GM06990 (cell line): ENCODE results near the gene SPDEF.

Source experiments
- DNase-seq: peaks from one replicate; pipeline ENCODE4 v3.0.0-alpha.2; 2011; ENCODE audit not compliant: insufficient read length; ENCODE audit errors: extremely low read depth
- H3K27me3 ChIP-seq: replicated peaks from 2 replicates; pipeline ENCODE4 v1.6.0; 2011; ENCODE audit warnings: low read length; ENCODE audit not compliant: control insufficient read depth, insufficient read depth
- H3K36me3 ChIP-seq: 2 replicates; pipeline ENCODE4 v1.5.1; 2011; ENCODE audit warnings: low read length; ENCODE audit not compliant: control insufficient read depth, insufficient read depth
- H3K4me3 ChIP-seq: replicated peaks from 2 replicates; pipeline ENCODE4 v1.5.1; 2011; ENCODE audit warnings: low read depth, mild to moderate bottlenecking, control low read depth, low read length
- CTCF ChIP-seq: IDR thresholded peaks from 2 replicates; pipeline ENCODE4 v1.5.1; 2011; ENCODE audit warnings: low read length, control low read depth, mild to moderate bottlenecking, inconsistent platforms; ENCODE audit not compliant: insufficient read depth, poor library complexity, severe bottlenecking

The SPDEF gene

GRCh38 chr6:34574647-34575293, 18.6 kb upstream of the SPDEF start:
- no peak for TF ChIP-seq CTCF
- Histone ChIP-seq H3K36me3 (no peaks in the 10 kb centered on the region), H3K4me3 (no peak overlapping the region), H3K27me3 (no peaks in the 10 kb centered on the region; the same call in none of the 2 replicates)
- no peak for DNase-seq

- no peak for DNase-seq
- no peak for TF ChIP-seq CTCF
- Histone ChIP-seq H3K27me3 (no peaks in the 10 kb centered on the region; the same call in none of the 2 replicates), H3K4me3 (no peak overlapping the region), H3K36me3 (no peaks in the 10 kb centered on the region)
Observed at GRCh38 chr6:34573567-34574183, 17.5 kb upstream of the SPDEF start.

GRCh38 chr6:34572585-34572984, 16.5 kb upstream of the SPDEF start:
- Histone ChIP-seq H3K36me3 (no peaks in the 10 kb centered on the region), H3K27me3 (no peaks in the 10 kb centered on the region; the same call in none of the 2 replicates), H3K4me3 (no peak overlapping the region)
- TF ChIP-seq CTCF = no peak
- DNase-seq = no peak

GRCh38 chr6:34572021-34572420, 15.9 kb upstream of the SPDEF start:
- no peak for TF ChIP-seq CTCF
- Histone ChIP-seq H3K36me3 (no peaks in the 10 kb centered on the region), H3K27me3 (no peaks in the 10 kb centered on the region; the same call in none of the 2 replicates), H3K4me3 (no peak overlapping the region)
- no peak for DNase-seq

GRCh38 chr6:34571388-34571787, 15.3 kb upstream of the SPDEF start:
- TF ChIP-seq CTCF = no peak
- H3K27me3 ChIP-seq = no peaks in the 10 kb centered on the region; the same call in none of the 2 replicates
- no peak overlapping the region for H3K4me3 ChIP-seq
- DNase-seq = no peak
- no peaks in the 10 kb centered on the region for H3K36me3 ChIP-seq
